GM18951 (cell line): ENCODE measurements around the gene MYO10.
"Not testable (repeated sequence)": the region's sequence is repeated elsewhere in the genome, so short reads cannot be mapped to it uniquely, and the experiment has no call there.

Experiments used
- POLR2A ChIP-seq: IDR thresholded peaks from 4 replicates; pipeline ENCODE4 v1.6.1; 2011; ENCODE audit warnings: mild to moderate bottlenecking; ENCODE audit not compliant: insufficient read length, insufficient read depth; ENCODE audit errors: extremely low read depth
- in situ Hi-C: fragments of 300-500 bp; cut with MboI; formaldehyde crosslinking; loops from one replicate; pipeline ENCODE4 v1.12.0; 2022; ENCODE audit warnings: low sequenced_read_pairs, mixed read lengths, inconsistent platforms; ENCODE audit not compliant: unreplicated experiment

The MYO10 gene

GRCh38 chr5:16654647-16655334 is 281.3 kb downstream of the MYO10 start:
- TF ChIP-seq POLR2A: no peak
- in situ Hi-C loops: no loop called here

GRCh38 chr5:16648739-16649138 is 287.3 kb downstream of the MYO10 start:
- in situ Hi-C loops: not testable (repeated sequence)

GRCh38 chr5:16644301-16644889 is 291.7 kb downstream of the MYO10 start:
- in situ Hi-C loops: no loop called here
- TF ChIP-seq POLR2A: no peak

GRCh38 chr5:16642867-16643266 is 293.2 kb downstream of the MYO10 start:
- no peak for TF ChIP-seq POLR2A
- in situ Hi-C loops: no loop called here

GRCh38 chr5:16639206-16639605 is 296.9 kb downstream of the MYO10 start:
- in situ Hi-C loops: no loop called here
- TF ChIP-seq POLR2A: no peak

- in situ Hi-C loops: no loop called here
- TF ChIP-seq POLR2A: no peak
Observed at GRCh38 chr5:16628376-16628775, 307.7 kb downstream of the MYO10 start.

GRCh38 chr5:16626696-16627264 is 309.3 kb downstream of the MYO10 start:
- no peak for TF ChIP-seq POLR2A
- in situ Hi-C loops: no loop called here

GRCh38 chr5:16625096-16625495 is 311.0 kb downstream of the MYO10 start:
- TF ChIP-seq POLR2A: no peak
- in situ Hi-C loops: no loop called here

GRCh38 chr5:16619136-16619535 is 317.0 kb downstream of the MYO10 start:
- TF ChIP-seq POLR2A: no peak
- in situ Hi-C loops: no loop called here

- in situ Hi-C loops: no loop called here
- TF ChIP-seq POLR2A: no peak
Observed at GRCh38 chr5:16618138-16618897, 317.8 kb downstream of the MYO10 start.

- no peak for TF ChIP-seq POLR2A
Observed at GRCh38 chr5:16617274-16617968, 318.7 kb downstream of the MYO10 start.

GRCh38 chr5:16616536-16617273 is 319.4 kb downstream of the MYO10 start, which contains the start of gene RETREG1:
Gene RETREG1, minus strand, starts transcription at chr5:16616997. Its CDS starts 26 bp downstream, at chr5:16616971.
- in situ Hi-C loops: no loop called here
- peak; percentile 47 for TF ChIP-seq POLR2A

More at GRCh38 chr5:16617274-16617968, 318.7 kb downstream of the MYO10 start:
- in situ Hi-C loops: no loop called here
